Cardiac septum (tissue), 1 donor: ENCODE measurements around the gene MPND. TPM values are rescaled to one million over a fixed set of nuclear protein-coding genes. Genes with fewer than 3 reads are reported as not detected.

ENCODE experiments used
- DNase-seq: peaks from one replicate; pipeline ENCODE4 v3.0.0-alpha.2; 2020; ENCODE audit warnings: low spot score
- intact Hi-C: fragments of 100-400 bp; cut with DNase I; formaldehyde crosslinking; loops from one replicate; pipeline ENCODE4 v1.14.0; 2022
- total RNA-seq: library from RNA; stranded (reverse); fragmentation: NEBNext Ultra II Directional; extraction: Animal tissue kit (Norgen Biotek cat#: 25700); gene quantifications from one replicate; pipeline ENCODE4 v1.2.1, GENCODE V29; 2021
- donor health status: DM: no; HTN: no; CAD: no.

The MPND gene
- total RNA-seq, 1 donor from 2014 or later, result 14.9 TPM

- intact Hi-C loops, result no loop called here
- no peak for DNase-seq
These were observed 18.9 kb downstream of the MPND start for GRCh38 chr19:4362101-4362828.

GRCh38 chr19:4362831-4363545, 19.6 kb downstream of the MPND start:
- intact Hi-C loops, result no loop called here

DNA sequence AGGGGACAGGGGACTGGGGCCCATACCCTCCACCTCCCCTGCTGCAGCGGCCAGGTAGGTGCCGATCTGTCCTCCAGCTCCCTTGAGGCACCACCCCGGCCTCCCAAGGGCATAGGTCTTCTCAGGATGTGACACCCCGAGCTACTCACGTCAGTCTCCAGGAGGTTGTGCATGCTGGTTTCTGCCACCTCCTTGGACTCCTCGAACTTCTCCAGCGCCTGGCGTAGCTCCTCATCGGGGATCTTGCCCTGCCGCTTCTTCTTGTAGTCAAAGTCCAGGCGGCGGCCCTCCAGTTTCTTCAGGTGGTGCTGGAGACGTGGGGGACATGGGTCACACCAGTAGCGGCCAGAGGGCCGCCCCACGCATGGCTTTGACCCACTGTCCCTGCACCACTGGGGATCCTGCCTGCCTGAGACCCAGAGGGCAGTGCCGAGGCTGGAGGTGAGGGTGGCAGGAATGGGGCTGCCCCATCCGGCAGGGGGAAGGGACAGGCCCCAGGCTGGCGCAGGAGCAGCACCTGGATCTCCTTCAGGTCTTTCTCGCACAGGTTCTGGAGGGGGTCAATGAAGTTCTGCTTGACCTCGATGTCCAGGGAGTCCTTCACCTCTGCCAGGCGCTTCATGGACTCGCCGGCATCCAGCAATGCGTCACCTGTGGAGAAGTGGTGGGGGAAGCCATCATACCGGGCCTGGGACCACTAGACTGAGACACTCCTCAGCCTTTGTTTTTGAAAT, 20.4 kb downstream of the MPND start:
- no peak for DNase-seq
- intact Hi-C loops, result no loop called here

More at GRCh38 chr19:4362831-4363545, 19.6 kb downstream of the MPND start:
- DNase-seq, result no peak

GRCh38 chr19:4365341-4365740, 22.0 kb downstream of the MPND start:
- no peak for DNase-seq
- intact Hi-C loops, result loop anchor here (5.0 kb wide), 1 partner anchor 37 kb away; the partner anchor contains the start of genes CHAF1A and SH3GL1

GRCh38 chr19:4365791-4366665, 22.7 kb downstream of the MPND start:
- DNase-seq, result no peak

GRCh38 chr19:4366666-4367335, 23.4 kb downstream of the MPND start:
- intact Hi-C loops, result loop anchor here (5.0 kb wide), 1 partner anchor 36 kb away; the partner anchor contains the start of genes CHAF1A and SH3GL1
- DNase-seq, result no peak

More at GRCh38 chr19:4365791-4366665, 22.7 kb downstream of the MPND start:
- intact Hi-C loops, result loop anchor here (5.0 kb wide), 1 partner anchor 36 kb away; the partner anchor contains the start of genes CHAF1A and SH3GL1

DNA sequence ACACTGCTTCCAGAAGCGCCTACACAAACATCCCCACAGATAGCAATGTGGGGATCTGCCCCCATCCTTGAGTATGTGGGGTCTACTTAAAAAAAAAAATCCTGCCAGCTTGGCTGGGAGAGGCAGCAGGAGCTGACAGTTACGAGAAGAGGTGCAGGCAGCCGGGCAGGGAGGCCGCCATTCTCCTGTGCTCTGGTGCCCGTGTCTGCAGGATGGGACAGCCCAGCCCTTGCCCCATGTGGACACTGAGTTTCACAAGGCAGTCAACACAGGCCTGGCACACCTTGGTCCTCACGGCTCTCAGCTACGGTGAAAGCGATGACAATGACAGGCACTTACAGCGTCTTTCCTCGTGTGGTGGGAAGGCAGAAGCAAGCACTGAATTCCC, 24.0 kb downstream of the MPND start:
- no peak for DNase-seq
- intact Hi-C loops, result loop anchor here (5.0 kb wide), 1 partner anchor 35 kb away; the partner anchor contains the start of genes CHAF1A and SH3GL1

- DNase-seq, result no peak
- intact Hi-C loops, result loop anchor here (5.0 kb wide), 1 partner anchor 35 kb away; the partner anchor contains the start of genes CHAF1A and SH3GL1
These were observed 24.4 kb downstream of the MPND start for GRCh38 chr19:4367781-4368127.

GRCh38 chr19:4368128-4368820, 24.9 kb downstream of the MPND start:
- DNase-seq, result no peak
- intact Hi-C loops, result loop anchor here (5.0 kb wide), 1 partner anchor 34 kb away; the partner anchor contains the start of genes CHAF1A and SH3GL1

DNA sequence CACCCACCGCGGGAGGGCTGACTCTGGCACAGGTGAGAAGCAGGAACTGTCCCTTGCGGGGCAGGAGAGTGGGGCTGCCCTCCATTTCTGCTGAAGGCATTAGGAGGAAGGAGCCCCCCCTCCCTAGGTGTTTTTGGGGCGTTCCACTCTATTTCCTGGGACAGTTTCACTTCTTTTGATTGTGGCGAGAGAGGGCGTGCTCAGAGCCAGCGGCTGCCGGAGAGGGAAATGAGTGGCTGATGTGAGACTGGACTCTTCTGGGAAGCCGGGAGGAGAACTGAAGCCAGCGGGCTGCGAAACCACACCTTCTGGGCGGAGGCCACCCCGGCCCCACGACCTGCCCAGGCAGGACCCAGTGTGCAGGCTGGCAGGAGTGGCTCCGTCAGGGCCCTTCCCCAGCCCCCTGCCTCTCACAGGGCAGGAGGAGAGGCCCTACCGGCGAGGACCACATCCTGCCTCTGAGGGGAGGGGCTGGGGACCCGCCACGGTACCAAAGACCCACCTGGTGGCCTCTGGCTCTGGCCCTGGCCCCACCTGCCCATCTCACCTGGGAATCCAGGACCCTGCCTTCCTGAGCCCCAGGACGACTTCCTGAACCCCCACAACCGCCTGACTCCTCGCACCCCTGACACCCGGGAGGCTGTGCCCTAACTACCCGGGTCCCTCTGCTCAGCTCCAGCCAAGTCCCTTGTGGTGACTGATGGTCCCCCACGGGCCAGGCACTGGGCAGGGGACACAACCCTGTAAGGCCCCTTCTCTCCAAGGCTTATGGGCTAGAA, 25.9 kb downstream of the MPND start:
- intact Hi-C loops, result loop anchor here (5.0 kb wide), 1 partner anchor 33 kb away; the partner anchor contains the start of genes CHAF1A and SH3GL1
- DNase-seq, result peak; percentile 82

DNA sequence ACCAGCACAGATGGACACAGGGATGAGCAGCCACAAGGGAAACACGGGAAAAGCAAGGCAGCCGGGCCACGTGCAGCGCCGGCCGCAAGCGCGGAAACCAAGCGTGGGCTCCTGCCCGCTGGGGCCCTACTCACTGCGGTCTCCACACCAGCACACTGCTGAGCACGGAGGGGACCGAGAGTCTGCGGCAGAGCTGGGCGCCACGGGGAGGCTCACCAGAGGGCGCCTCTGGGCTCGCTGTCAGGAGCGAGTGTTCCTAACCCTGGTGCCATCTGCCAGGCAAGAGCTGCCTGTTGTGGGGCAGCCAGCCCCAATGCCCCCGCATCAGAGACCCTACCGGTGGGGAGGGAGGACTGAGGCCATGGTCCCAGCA, 26.5 kb downstream of the MPND start:
- no peak for DNase-seq
- intact Hi-C loops, result loop anchor here (5.0 kb wide), 1 partner anchor 32 kb away; the partner anchor contains the start of genes CHAF1A and SH3GL1

GRCh38 chr19:4370418-4371041, 27.2 kb downstream of the MPND start:
- DNase-seq, result no peak

GRCh38 chr19:4371247-4372164, 28.1 kb downstream of the MPND start:
- DNase-seq, result no peak
- intact Hi-C loops, result no loop called here

More at GRCh38 chr19:4370418-4371041, 27.2 kb downstream of the MPND start:
- intact Hi-C loops, result no loop called here

DNA sequence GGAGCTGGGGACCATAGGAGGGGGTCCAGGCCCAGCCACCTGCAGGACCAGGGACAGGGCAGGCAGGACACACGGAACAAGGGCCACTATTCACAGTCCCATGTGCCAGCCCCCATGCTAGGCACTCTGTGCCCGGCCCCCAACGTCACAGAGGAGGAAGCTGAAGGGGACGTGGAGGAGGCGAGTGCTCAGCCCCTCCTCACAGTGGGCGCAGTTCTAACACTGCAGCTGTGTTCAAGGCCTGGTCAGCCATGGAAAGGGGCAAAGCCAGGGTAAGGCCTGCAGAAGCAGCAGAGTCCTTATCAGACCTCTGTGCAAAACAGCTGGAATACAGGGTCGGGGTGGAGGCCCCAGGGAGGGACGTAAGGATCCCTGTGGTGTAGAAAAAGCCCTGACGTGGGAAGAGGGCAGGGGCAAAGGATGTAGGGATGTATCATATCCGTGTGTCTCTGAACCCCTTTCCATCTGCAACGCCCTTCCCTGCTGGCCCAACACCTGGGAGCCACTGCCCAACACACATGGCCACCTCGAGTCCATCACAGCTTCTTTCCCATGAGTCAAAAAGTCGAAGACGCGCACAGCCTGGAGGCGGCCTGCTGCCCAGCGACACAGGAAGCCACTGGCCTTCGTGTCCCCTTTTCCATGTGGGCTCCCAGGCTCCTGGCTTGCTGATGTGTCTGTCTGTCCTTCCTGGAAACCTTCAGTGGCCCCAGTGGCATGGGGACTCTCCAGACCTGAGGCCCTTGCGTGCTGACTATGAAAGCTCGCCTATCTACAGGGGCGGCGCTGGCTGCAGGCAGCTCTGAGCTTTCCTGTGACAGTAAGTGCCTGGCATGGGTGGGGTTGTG, 29.0 kb downstream of the MPND start:
- no peak for DNase-seq
- intact Hi-C loops, result no loop called here

GRCh38 chr19:4373013-4373367, 29.6 kb downstream of the MPND start:
- DNase-seq, result no peak
- intact Hi-C loops, result no loop called here
